HEK293 (cell line): Measurements from ENCODE around the gene FES.
"Not testable (repeated sequence)": the region's sequence is repeated elsewhere in the genome, so short reads cannot be mapped to it uniquely, and the experiment has no call there.

Source experiments
- CTCF ChIA-PET: fragments of 350-600 bp; formaldehyde crosslinking; extraction: SDS; loops from one replicate; lab custom pipeline; 2021; ENCODE audit warnings: antibody characterized with exemption; lab: Yijun Ruan, JAX
- POLR2A ChIA-PET: fragments of 300-600 bp; formaldehyde crosslinking; extraction: SDS; loops from one replicate; lab custom pipeline; 2020; ENCODE audit warnings: antibody characterized with exemption, inconsistent platforms; lab: Yijun Ruan, JAX
- H3K27ac ChIP-seq: fragments of 200-500 bp; sonication (Bioruptor generic); 2 replicates; pipeline ENCODE4 v1.5.1; 2014; ENCODE audit warnings: low read depth, low read length, control low read depth, inconsistent platforms; ENCODE audit errors: extremely low read depth
- H3K36me3 ChIP-seq, 2 experiments: fragments of 200-500 bp in 1 of 2; sonication (Bioruptor generic) in 1 of 2; 1 replicate in 1 of 2; 2 replicates in 1 of 2; pipeline ENCODE4 v1.5.1; 2014 to 2017; ENCODE audit warnings: inconsistent platforms in 2 of 2, low read length in 2 of 2; ENCODE audit not compliant: control insufficient read depth in 2 of 2, insufficient read depth in 1 of 2
- H3K4me1 ChIP-seq: fragments of 200-500 bp; sonication (Bioruptor generic); 2 replicates; pipeline ENCODE4 v1.5.1; 2014; ENCODE audit warnings: mild to moderate bottlenecking, low read length, inconsistent platforms; ENCODE audit not compliant: control insufficient read depth, insufficient read depth
- H3K4me3 ChIP-seq: 2 replicates; pipeline ENCODE4 v1.5.1; 2011; ENCODE audit warnings: low read depth, mild to moderate bottlenecking, control low read depth, low read length, moderate library complexity
- H3K9me3 ChIP-seq: fragments of 200-500 bp; sonication (Bioruptor generic); 2 replicates; pipeline ENCODE4 v1.5.1; 2014; ENCODE audit warnings: low read depth, low read length, inconsistent platforms; ENCODE audit not compliant: control insufficient read depth, insufficient read depth
- HOXA7 ChIP-seq: sonication (generic); formaldehyde crosslinking; IDR thresholded peaks from 2 replicates; pipeline ENCODE4 v1.8.1; 2022; ENCODE audit warnings: missing genetic modification reagents, borderline replicate concordance
- MYNN ChIP-seq: fragments of 450-650 bp; formaldehyde crosslinking; IDR thresholded peaks from 2 replicates; pipeline ENCODE4 v1.5.1; 2016; ENCODE audit warnings: missing biosample characterization, missing genetic modification characterization, borderline replicate concordance
- PRDM1 ChIP-seq: fragments of 450-650 bp; formaldehyde crosslinking; IDR thresholded peaks from 2 replicates; pipeline ENCODE4; 2016; ENCODE audit warnings: missing biosample characterization, missing genetic modification characterization
- RBAK ChIP-seq: fragments of 450-650 bp; formaldehyde crosslinking; IDR thresholded peaks from 2 replicates; pipeline ENCODE4 v1.5.1; 2016; ENCODE audit warnings: missing biosample characterization, missing genetic modification characterization
- ZBTB21 ChIP-seq: fragments of 450-650 bp; formaldehyde crosslinking; IDR thresholded peaks from 2 replicates; pipeline ENCODE4 v1.5.1; 2017; ENCODE audit warnings: missing biosample characterization, missing genetic modification characterization
- ZBTB8A ChIP-seq: fragments of 450-650 bp; formaldehyde crosslinking; IDR thresholded peaks from 2 replicates; pipeline ENCODE4 v1.5.1; 2016; ENCODE audit warnings: missing biosample characterization, missing genetic modification characterization
- ZFP69B ChIP-seq: fragments of 450-650 bp; formaldehyde crosslinking; IDR thresholded peaks from 2 replicates; pipeline ENCODE4 v1.5.1; 2016; ENCODE audit warnings: missing biosample characterization, missing genetic modification characterization
- ZNF2 ChIP-seq: fragments of 450-650 bp; formaldehyde crosslinking; IDR thresholded peaks from 2 replicates; pipeline ENCODE4 v1.5.1; 2016; ENCODE audit warnings: missing biosample characterization, missing genetic modification characterization
- ZNF202 ChIP-seq: fragments of 450-650 bp; formaldehyde crosslinking; IDR thresholded peaks from 2 replicates; pipeline ENCODE4 v1.5.1; 2016; ENCODE audit warnings: missing biosample characterization, missing genetic modification characterization, borderline replicate concordance
- ZNF211 ChIP-seq: fragments of 450-650 bp; formaldehyde crosslinking; IDR thresholded peaks from 2 replicates; pipeline ENCODE4 v1.5.1; 2016; ENCODE audit warnings: low read depth, missing biosample characterization, missing genetic modification characterization
- ZNF426 ChIP-seq: fragments of 450-650 bp; formaldehyde crosslinking; IDR thresholded peaks from 2 replicates; pipeline ENCODE4 v1.5.1; 2017; ENCODE audit warnings: missing biosample characterization, missing genetic modification characterization, mild to moderate bottlenecking, inconsistent platforms, moderate library complexity
- ZNF433 ChIP-seq: fragments of 450-650 bp; formaldehyde crosslinking; IDR thresholded peaks from 2 replicates; pipeline ENCODE4 v1.5.1; 2016; ENCODE audit warnings: missing biosample characterization, missing genetic modification characterization, low read depth
- ZNF529 ChIP-seq: fragments of 450-650 bp; formaldehyde crosslinking; IDR thresholded peaks from 2 replicates; pipeline ENCODE4 v1.5.1; 2017; ENCODE audit warnings: missing genetic modification characterization, missing biosample characterization; ENCODE audit not compliant: insufficient replicate concordance
- ZNF558 ChIP-seq: fragments of 450-650 bp; formaldehyde crosslinking; IDR thresholded peaks from 2 replicates; pipeline ENCODE4 v1.5.1; 2016; ENCODE audit warnings: missing biosample characterization, missing genetic modification characterization
- ZNF560 ChIP-seq: fragments of 450-650 bp; formaldehyde crosslinking; IDR thresholded peaks from 2 replicates; pipeline ENCODE4 v1.5.1; 2017; ENCODE audit warnings: missing biosample characterization, missing genetic modification characterization, borderline replicate concordance
- ZNF623 ChIP-seq: fragments of 450-650 bp; formaldehyde crosslinking; IDR thresholded peaks from 2 replicates; pipeline ENCODE4 v1.5.1; 2016; ENCODE audit warnings: missing biosample characterization, missing genetic modification characterization
- ZNF629 ChIP-seq: fragments of 450-650 bp; formaldehyde crosslinking; IDR thresholded peaks from 2 replicates; pipeline ENCODE4 v1.5.1; 2017; ENCODE audit warnings: missing biosample characterization, missing genetic modification characterization
- ZNF776 ChIP-seq: fragments of 450-650 bp; formaldehyde crosslinking; IDR thresholded peaks from 2 replicates; pipeline ENCODE4 v1.5.0; 2017; ENCODE audit warnings: missing biosample characterization, missing genetic modification characterization, borderline replicate concordance
- TF ChIP-seq, protein P1 (sequence below): fragments of 450-650 bp; formaldehyde crosslinking; IDR thresholded peaks from 2 replicates; pipeline ENCODE4; 2016; ENCODE audit warnings: missing biosample characterization, missing genetic modification characterization
- TF ChIP-seq, protein P2 (sequence below): sonication (generic); formaldehyde crosslinking; IDR thresholded peaks from 2 replicates; pipeline ENCODE4 v1.8.1; 2022; ENCODE audit warnings: mild to moderate bottlenecking, moderate library complexity, missing genetic modification reagents
- TF ChIP-seq, protein P3 (sequence below): fragments of 450-650 bp; formaldehyde crosslinking; IDR thresholded peaks from 2 replicates; pipeline ENCODE4 v1.5.1; 2017; ENCODE audit warnings: missing biosample characterization, missing genetic modification characterization
- TF ChIP-seq, protein P4 (sequence below): fragments of 450-650 bp; formaldehyde crosslinking; conservative IDR thresholded peaks from 2 replicates; pipeline ENCODE4 v1.5.1; 2016; ENCODE audit warnings: low read depth, missing biosample characterization, missing genetic modification characterization
- TF ChIP-seq, protein P5 (sequence below): fragments of 450-650 bp; formaldehyde crosslinking; conservative IDR thresholded peaks from 2 replicates; pipeline ENCODE4 v1.5.1; 2016; ENCODE audit warnings: low read depth, missing biosample characterization, missing genetic modification characterization

Gene FES

DNA sequence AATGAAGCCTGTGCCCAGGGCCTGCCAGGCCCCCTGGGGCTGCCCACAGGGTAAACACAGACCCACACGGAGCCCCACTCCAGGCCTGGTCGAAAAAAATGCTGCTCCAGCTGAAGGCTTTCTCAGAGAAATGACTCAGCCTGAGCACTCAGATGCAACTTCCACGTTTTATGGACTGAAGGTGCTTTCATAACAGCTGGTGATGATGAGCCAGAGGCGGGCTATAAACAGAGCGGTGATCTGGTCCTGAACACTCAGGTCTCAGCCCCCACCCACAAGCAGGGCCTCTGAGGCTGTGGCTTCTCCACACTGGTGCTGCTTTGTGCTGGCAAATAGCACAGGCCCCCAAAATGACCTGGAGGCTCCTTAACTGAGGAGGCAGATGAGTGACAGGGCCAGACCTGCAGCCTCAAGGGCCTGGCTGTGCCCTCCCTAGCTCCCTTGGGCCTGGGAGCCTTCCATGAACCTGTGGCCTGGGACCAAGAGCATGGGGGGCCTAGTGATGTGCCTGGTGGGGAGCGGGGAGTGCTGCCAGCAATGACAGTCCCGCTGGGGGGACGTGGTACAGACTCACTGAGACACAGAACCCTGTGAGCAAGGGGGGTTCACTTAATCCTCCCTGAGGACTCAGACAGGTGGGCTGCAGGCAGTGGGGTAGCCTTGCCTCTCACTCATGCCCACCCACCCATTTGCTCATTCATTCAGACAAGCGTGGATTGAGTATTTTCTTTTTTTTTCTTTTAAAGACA is 38.9 kb upstream of the FES start (continued):
- TF ChIP-seq PRDM1 (tag by site-specific recombination) (no peak), MYNN (tag by site-specific recombination) (no peak), ZNF776 (tag by site-specific recombination) (no peak), ZNF2 (tag by site-specific recombination) (no peak), ZNF211 (tag by site-specific recombination) (no peak), ZFP69B (tag by site-specific recombination) (no peak), HOXA7 (CRISPR knock-in tag) (no peak)
- TF ChIP-seq, protein P1, sequence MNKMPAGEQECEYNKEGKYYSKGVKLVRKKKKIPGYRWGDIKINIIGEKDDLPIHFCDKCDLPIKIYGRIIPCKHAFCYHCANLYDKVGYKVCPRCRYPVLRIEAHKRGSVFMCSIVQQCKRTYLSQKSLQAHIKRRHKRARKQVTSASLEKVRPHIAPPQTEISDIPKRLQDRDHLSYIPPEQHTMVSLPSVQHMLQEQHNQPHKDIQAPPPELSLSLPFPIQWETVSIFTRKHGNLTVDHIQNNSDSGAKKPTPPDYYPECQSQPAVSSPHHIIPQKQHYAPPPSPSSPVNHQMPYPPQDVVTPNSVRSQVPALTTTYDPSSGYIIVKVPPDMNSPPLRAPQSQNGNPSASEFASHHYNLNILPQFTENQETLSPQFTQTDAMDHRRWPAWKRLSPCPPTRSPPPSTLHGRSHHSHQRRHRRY, result no peak
- TF ChIP-seq, protein P2, sequence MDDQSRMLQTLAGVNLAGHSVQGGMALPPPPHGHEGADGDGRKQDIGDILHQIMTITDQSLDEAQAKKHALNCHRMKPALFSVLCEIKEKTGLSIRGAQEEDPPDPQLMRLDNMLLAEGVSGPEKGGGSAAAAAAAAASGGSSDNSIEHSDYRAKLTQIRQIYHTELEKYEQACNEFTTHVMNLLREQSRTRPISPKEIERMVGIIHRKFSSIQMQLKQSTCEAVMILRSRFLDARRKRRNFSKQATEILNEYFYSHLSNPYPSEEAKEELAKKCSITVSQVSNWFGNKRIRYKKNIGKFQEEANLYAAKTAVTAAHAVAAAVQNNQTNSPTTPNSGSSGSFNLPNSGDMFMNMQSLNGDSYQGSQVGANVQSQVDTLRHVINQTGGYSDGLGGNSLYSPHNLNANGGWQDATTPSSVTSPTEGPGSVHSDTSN, result no peak
- TF ChIP-seq, protein P3, sequence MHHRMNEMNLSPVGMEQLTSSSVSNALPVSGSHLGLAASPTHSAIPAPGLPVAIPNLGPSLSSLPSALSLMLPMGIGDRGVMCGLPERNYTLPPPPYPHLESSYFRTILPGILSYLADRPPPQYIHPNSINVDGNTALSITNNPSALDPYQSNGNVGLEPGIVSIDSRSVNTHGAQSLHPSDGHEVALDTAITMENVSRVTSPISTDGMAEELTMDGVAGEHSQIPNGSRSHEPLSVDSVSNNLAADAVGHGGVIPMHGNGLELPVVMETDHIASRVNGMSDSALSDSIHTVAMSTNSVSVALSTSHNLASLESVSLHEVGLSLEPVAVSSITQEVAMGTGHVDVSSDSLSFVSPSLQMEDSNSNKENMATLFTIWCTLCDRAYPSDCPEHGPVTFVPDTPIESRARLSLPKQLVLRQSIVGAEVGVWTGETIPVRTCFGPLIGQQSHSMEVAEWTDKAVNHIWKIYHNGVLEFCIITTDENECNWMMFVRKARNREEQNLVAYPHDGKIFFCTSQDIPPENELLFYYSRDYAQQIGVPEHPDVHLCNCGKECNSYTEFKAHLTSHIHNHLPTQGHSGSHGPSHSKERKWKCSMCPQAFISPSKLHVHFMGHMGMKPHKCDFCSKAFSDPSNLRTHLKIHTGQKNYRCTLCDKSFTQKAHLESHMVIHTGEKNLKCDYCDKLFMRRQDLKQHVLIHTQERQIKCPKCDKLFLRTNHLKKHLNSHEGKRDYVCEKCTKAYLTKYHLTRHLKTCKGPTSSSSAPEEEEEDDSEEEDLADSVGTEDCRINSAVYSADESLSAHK, result no peak
- TF ChIP-seq, all 188 proteins: peak for 18

DNA sequence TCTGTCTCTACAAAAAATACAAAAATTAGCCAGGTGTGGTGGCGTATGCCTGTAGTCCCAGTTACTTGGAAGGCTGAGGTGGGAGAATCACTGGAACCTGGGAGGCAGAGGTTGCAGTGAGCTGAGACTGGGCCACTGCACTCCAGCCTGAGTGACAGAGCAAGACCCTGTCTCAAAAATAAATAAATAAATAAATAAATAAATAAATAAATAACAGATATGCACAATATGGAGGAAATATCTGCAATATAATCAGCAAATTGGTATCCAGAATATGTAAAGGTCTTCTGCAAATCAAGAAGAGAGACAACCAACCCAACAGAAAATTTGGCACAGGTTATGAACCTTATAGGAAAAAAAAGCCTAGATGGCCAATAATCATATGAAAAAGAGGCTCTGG is 34.9 kb upstream of the FES start:
- POLR2A ChIA-PET, H3K36me3 ChIP-seq, H3K4me3 ChIP-seq, H3K27ac ChIP-seq, H3K4me1 ChIP-seq, H3K9me3 ChIP-seq: not testable (repeated sequence)
- CTCF ChIA-PET, result interaction anchor here (0.6 to 1.2 kb wide), 4 partner anchors 37 to 706 kb away, joined by 3 read pairs; no protein-coding TSS in a partner anchor
- TF ChIP-seq ZNF560 (tag by site-specific recombination) (0 out of 2 replicates have a peak, but pooled peaks have one; percentile 50), ZBTB21 (0 out of 2 replicates have a peak, but pooled peaks have one; percentile 41), ZNF558 (tag by site-specific recombination) (peak; percentile 72), RBAK (tag by site-specific recombination) (peak; percentile 81), ZNF426 (peak; percentile 78), ZNF433 (tag by site-specific recombination) (peak; percentile 86), ZNF623 (tag by site-specific recombination) (peak; percentile 73), ZNF202 (peak; percentile 53; the same call in 1 of the 2 replicates), ZBTB8A (tag by site-specific recombination) (peak; percentile 72), ZNF529 (tag by site-specific recombination) (peak; percentile 26), ZNF629 (tag by site-specific recombination) (0 out of 2 replicates have a peak, but pooled peaks have one; percentile 36)
- TF ChIP-seq, protein P4, sequence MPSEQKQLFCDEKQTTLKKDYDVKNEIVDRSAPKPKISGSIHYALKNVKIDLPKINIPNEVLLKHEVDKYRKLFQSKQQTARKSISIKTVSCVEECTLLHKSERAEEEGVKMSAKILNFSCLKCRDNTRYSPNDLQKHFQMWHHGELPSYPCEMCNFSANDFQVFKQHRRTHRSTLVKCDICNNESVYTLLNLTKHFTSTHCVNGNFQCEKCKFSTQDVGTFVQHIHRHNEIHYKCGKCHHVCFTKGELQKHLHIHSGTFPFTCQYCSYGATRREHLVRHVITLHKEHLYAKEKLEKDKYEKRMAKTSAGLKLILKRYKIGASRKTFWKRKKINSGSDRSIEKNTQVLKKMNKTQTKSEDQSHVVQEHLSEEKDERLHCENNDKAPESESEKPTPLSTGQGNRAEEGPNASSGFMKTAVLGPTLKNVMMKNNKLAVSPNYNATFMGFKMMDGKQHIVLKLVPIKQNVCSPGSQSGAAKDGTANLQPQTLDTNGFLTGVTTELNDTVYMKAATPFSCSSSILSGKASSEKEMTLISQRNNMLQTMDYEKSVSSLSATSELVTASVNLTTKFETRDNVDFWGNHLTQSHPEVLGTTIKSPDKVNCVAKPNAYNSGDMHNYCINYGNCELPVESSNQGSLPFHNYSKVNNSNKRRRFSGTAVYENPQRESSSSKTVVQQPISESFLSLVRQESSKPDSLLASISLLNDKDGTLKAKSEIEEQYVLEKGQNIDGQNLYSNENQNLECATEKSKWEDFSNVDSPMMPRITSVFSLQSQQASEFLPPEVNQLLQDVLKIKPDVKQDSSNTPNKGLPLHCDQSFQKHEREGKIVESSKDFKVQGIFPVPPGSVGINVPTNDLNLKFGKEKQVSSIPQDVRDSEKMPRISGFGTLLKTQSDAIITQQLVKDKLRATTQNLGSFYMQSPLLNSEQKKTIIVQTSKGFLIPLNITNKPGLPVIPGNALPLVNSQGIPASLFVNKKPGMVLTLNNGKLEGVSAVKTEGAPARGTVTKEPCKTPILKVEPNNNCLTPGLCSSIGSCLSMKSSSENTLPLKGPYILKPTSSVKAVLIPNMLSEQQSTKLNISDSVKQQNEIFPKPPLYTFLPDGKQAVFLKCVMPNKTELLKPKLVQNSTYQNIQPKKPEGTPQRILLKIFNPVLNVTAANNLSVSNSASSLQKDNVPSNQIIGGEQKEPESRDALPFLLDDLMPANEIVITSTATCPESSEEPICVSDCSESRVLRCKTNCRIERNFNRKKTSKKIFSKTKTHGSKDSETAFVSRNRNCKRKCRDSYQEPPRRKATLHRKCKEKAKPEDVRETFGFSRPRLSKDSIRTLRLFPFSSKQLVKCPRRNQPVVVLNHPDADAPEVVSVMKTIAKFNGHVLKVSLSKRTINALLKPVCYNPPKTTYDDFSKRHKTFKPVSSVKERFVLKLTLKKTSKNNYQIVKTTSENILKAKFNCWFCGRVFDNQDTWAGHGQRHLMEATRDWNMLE (tag by site-specific recombination), result peak; percentile 89
- TF ChIP-seq, protein P5, sequence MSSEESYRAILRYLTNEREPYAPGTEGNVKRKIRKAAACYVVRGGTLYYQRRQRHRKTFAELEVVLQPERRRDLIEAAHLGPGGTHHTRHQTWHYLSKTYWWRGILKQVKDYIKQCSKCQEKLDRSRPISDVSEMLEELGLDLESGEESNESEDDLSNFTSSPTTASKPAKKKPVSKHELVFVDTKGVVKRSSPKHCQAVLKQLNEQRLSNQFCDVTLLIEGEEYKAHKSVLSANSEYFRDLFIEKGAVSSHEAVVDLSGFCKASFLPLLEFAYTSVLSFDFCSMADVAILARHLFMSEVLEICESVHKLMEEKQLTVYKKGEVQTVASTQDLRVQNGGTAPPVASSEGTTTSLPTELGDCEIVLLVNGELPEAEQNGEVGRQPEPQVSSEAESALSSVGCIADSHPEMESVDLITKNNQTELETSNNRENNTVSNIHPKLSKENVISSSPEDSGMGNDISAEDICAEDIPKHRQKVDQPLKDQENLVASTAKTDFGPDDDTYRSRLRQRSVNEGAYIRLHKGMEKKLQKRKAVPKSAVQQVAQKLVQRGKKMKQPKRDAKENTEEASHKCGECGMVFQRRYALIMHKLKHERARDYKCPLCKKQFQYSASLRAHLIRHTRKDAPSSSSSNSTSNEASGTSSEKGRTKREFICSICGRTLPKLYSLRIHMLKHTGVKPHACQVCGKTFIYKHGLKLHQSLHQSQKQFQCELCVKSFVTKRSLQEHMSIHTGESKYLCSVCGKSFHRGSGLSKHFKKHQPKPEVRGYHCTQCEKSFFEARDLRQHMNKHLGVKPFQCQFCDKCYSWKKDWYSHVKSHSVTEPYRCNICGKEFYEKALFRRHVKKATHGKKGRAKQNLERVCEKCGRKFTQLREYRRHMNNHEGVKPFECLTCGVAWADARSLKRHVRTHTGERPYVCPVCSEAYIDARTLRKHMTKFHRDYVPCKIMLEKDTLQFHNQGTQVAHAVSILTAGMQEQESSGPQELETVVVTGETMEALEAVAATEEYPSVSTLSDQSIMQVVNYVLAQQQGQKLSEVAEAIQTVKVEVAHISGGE (tag by site-specific recombination), result peak; percentile 74
